PC-9 (cell line): ENCODE measurements around the gene PCDHA5. TPM values are rescaled to one million over a fixed set of nuclear protein-coding genes. Genes with fewer than 3 reads are reported as not detected.
A peak's percentile ranks its signal among the peaks of the same experiment; 100 is the strongest.
"Not testable (repeated sequence)": the region's sequence is repeated elsewhere in the genome, so short reads cannot be mapped to it uniquely, and the experiment has no call there.

Source experiments
- BruUV-seq: library from RNA; stranded (reverse); fragments of 400-500 nt; replicated peaks from 2 replicates; lab custom pipeline; 2021; lab: Mats Ljungman, UMichigan
- CTCF ChIA-PET: fragments of 300-600 bp; sonication (Branson Sonifier 250); formaldehyde crosslinking; loops from one replicate; lab custom pipeline; 2022; ENCODE audit warnings: antibody characterized with exemption; lab: Charles Lee
- POLR2A ChIA-PET: fragments of 300-600 bp; sonication (Branson Sonifier 250); formaldehyde crosslinking; loops from one replicate; lab custom pipeline; 2022; ENCODE audit warnings: antibody characterized with exemption; ENCODE audit not compliant: unreplicated experiment; lab: Charles Lee
- DNase-seq, 2 experiments: peaks; one replicate each; pipeline versions ENCODE4 v3.0.0 to v3.0.0-alpha.2; 2015 to 2022; ENCODE audit warnings: mixed read lengths in 1 of 2
- H2AFZ ChIP-seq: fragments of 200-600 bp; sonication (generic); 2 replicates; pipeline ENCODE4 v1.8.1; 2017; ENCODE audit warnings: antibody characterized with exemption
- H3F3A ChIP-seq: fragments of 200-600 bp; sonication (generic); 2 replicates; pipeline ENCODE4 v1.8.1; 2017; ENCODE audit warnings: antibody characterized with exemption, mild to moderate bottlenecking, low read depth; ENCODE audit not compliant: insufficient read depth
- H3K27ac ChIP-seq: fragments of 200-600 bp; sonication (generic); 2 replicates; pipeline ENCODE4 v1.6.1; 2016; ENCODE audit warnings: mixed run types
- H3K27me3 ChIP-seq: fragments of 200-600 bp; sonication (generic); 2 replicates; pipeline ENCODE4 v1.6.1; 2016; ENCODE audit warnings: low read depth, mixed run types; ENCODE audit not compliant: insufficient read depth
- H3K36me3 ChIP-seq: fragments of 200-600 bp; sonication (generic); 2 replicates; pipeline ENCODE4 v1.6.1; 2016; ENCODE audit warnings: low read depth, mixed run types
- H3K4me1 ChIP-seq: fragments of 200-600 bp; sonication (generic); replicated peaks from 2 replicates; pipeline ENCODE4 v1.6.1; 2016; ENCODE audit warnings: mixed run types; ENCODE audit not compliant: insufficient read depth
- H3K4me2 ChIP-seq: fragments of 200-600 bp; sonication (generic); 2 replicates; pipeline ENCODE4 v1.6.1; 2017; ENCODE audit warnings: mixed run types
- H3K4me3 ChIP-seq: fragments of 200-600 bp; sonication (generic); 2 replicates; pipeline ENCODE4 v1.6.1; 2016; ENCODE audit warnings: mixed run types
- H3K79me2 ChIP-seq: fragments of 200-600 bp; sonication (generic); 2 replicates; pipeline ENCODE4 v1.6.1; 2017; ENCODE audit warnings: low read depth, mixed run types
- H3K9me2 ChIP-seq: fragments of 200-600 bp; sonication (generic); 2 replicates; pipeline ENCODE4 v1.8.1; 2017; ENCODE audit warnings: mild to moderate bottlenecking; ENCODE audit not compliant: insufficient read depth
- H3K9me3 ChIP-seq: fragments of 200-600 bp; sonication (generic); 2 replicates; pipeline ENCODE4 v1.8.1; 2016; ENCODE audit warnings: low read depth; ENCODE audit not compliant: insufficient read depth
- H4K20me1 ChIP-seq: fragments of 200-600 bp; sonication (generic); 2 replicates; pipeline ENCODE4 v1.8.1; 2017; ENCODE audit not compliant: insufficient read depth
- EZH2 ChIP-seq: fragments of 200-600 bp; sonication (generic); IDR thresholded peaks from 2 replicates; pipeline ENCODE4 v1.8.0; 2017; ENCODE audit warnings: antibody characterized with exemption, low read depth
- intact Hi-C: fragments of 100-400 bp; cut with micrococcal nuclease; formaldehyde crosslinking; loops from one replicate; pipeline ENCODE4 v1.10.0; 2022; ENCODE audit not compliant: unreplicated experiment
- total RNA-seq: library from RNA; stranded (reverse); gene quantifications from 2 replicates; pipeline ENCODE4 v1.2.3, GENCODE V29; 2021
- TF ChIP-seq, protein P1 (sequence below): fragments of 200-600 bp; sonication (generic); conservative IDR thresholded peaks from 2 replicates; pipeline ENCODE4 v1.6.1; 2017; ENCODE audit warnings: mixed run types, antibody characterized with exemption, mild to moderate bottlenecking, moderate library complexity

PCDHA5 gene
- total RNA-seq, 1 experiment from 2014 or later, result not detected

DNA sequence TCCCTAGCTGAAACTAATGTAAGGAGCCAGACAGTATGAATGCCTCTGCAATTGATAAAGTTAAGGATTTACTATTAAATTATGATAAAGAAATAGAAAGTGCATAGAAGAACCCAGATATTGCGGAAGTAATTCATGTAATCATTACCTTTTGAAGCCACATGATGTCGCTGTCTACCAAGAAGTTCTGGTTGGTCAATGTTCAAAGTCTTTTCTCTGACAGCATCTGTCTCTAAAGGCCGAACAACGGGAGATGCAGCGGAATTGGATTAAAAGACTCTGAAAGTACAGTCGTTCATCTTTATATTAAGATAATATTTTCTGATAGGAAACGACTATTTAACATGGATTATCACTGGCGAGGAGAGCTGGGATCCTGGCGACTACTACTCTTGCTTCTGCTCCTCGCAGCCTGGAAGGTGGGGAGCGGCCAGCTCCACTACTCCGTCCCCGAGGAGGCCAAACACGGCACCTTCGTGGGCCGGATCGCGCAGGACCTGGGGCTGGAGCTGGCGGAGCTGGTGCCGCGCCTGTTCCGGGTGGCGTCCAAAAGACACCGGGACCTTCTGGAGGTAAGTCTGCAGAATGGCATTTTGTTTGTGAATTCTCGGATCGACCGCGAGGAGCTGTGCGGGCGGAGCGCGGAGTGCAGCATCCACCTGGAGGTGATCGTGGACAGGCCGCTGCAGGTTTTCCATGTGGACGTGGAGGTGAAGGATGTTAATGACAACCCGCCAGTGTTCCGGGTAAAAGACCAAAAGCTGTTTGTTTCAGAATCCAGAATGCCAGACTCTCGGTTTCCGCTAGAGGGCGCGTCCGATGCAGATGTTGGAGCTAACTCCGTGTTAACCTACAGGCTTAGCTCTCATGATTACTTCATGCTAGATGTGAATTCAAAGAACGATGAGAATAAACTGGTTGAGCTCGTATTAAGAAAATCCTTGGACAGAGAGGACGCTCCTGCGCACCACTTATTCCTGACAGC is 19.9 kb downstream of the PCDHA5 start, which contains the start of gene PCDHA8:
PCDHA8 (plus strand) TSS at position 210 of the 985 bp plus-strand sequence; CDS start at position 345, 135 bp downstream.
- H3K4me3 ChIP-seq, result no peak within 1 kb of the TSS
- H3K4me2 ChIP-seq, result no peak within 1 kb of the TSS
- no peak within 1 kb of the TSS for H2AFZ ChIP-seq
- intact Hi-C loops, result loop anchor here (1.0 kb wide), 1 partner anchor 200 kb away; no protein-coding TSS in a partner anchor
- H3K79me2 ChIP-seq, result no peaks in the 10 kb centered on the region
- no peaks in the 10 kb centered on the region for H4K20me1 ChIP-seq
- no peaks in the 10 kb centered on the region for H3K9me3 ChIP-seq
- no peaks in the 10 kb centered on the region for H3K4me1 ChIP-seq
- BruUV-seq, result no TSS peak
- no peaks in the 10 kb centered on the region for H3K9me2 ChIP-seq
- TF ChIP-seq, protein P1, sequence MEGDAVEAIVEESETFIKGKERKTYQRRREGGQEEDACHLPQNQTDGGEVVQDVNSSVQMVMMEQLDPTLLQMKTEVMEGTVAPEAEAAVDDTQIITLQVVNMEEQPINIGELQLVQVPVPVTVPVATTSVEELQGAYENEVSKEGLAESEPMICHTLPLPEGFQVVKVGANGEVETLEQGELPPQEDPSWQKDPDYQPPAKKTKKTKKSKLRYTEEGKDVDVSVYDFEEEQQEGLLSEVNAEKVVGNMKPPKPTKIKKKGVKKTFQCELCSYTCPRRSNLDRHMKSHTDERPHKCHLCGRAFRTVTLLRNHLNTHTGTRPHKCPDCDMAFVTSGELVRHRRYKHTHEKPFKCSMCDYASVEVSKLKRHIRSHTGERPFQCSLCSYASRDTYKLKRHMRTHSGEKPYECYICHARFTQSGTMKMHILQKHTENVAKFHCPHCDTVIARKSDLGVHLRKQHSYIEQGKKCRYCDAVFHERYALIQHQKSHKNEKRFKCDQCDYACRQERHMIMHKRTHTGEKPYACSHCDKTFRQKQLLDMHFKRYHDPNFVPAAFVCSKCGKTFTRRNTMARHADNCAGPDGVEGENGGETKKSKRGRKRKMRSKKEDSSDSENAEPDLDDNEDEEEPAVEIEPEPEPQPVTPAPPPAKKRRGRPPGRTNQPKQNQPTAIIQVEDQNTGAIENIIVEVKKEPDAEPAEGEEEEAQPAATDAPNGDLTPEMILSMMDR, result peak; percentile 43
- no peak for TF ChIP-seq EZH2
- no peaks in the 10 kb centered on the region for H3K36me3 ChIP-seq
- DNase-seq, result peak in 1 of 2 experiments; percentile 13
- no peaks in the 10 kb centered on the region for H3K27me3 ChIP-seq
- POLR2A ChIA-PET, result no interaction called here
- no peak within 1 kb of the TSS for H3K27ac ChIP-seq
- no peaks in the 10 kb centered on the region for H3F3A ChIP-seq
- CTCF ChIA-PET, result interaction anchor here (0.8 to 1.0 kb wide), 2 partner anchors 13 to 199 kb away, joined by 3 to 4 read pairs; partner anchors contain the start of gene PCDHA6

DNA sequence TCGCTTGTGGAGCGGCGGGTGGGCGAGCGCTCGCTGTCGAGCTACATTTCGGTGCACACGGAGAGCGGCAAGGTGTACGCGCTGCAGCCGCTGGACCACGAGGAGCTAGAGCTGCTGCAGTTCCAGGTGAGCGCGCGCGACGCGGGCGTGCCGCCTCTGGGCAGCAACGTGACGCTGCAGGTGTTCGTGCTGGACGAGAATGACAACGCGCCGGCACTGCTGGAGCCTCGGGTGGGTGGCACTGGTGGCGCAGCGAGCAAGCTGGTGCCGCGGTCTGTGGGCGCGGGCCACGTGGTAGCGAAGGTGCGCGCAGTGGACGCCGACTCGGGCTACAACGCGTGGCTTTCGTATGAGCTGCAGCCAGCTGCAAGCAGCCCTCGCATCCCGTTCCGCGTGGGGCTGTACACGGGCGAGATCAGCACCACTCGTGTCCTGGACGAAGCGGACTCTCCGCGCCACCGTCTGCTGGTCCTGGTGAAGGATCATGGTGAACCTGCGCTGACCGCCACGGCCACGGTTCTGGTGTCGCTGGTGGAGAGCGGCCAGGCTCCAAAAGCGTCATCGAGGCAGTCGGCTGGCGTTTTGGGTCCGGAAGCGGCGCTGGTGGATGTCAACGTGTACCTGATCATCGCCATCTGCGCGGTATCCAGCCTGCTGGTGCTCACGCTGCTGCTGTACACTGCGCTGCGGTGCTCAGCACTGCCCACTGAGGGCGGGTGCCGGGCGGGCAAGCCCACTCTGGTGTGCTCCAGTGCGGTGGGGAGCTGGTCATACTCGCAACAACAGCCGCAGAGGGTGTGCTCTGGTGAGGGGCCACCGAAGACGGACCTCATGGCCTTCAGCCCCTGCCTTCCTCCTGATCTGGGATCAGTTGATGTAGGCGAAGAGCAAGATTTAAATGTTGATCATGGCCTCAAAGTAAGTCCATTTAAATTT is 21.7 kb downstream of the PCDHA5 start:
- TF ChIP-seq, protein P1, result no peak
- no peak for TF ChIP-seq EZH2
- Histone ChIP-seq H3K4me2 (no peak overlapping the region), H3K9me3 (no peaks in the 10 kb centered on the region; the same call in 1 of the 2 replicates), H2AFZ (no peak overlapping the region), H3K79me2 (no peaks in the 10 kb centered on the region), H3K9me2 (no peaks in the 10 kb centered on the region), H3K4me1 (no peaks in the 10 kb centered on the region), H3K27me3 (no peaks in the 10 kb centered on the region), H4K20me1 (no peaks in the 10 kb centered on the region), H3K4me3 (no peak overlapping the region), H3K36me3 (no peaks in the 10 kb centered on the region), H3K27ac (no peak overlapping the region), H3F3A (no peaks in the 10 kb centered on the region)
- ChIA-PET CTCF (no interaction called here), POLR2A (no interaction called here)
- DNase-seq, result no peak
- no TSS peak for BruUV-seq
- intact Hi-C loops, result no loop called here

DNA sequence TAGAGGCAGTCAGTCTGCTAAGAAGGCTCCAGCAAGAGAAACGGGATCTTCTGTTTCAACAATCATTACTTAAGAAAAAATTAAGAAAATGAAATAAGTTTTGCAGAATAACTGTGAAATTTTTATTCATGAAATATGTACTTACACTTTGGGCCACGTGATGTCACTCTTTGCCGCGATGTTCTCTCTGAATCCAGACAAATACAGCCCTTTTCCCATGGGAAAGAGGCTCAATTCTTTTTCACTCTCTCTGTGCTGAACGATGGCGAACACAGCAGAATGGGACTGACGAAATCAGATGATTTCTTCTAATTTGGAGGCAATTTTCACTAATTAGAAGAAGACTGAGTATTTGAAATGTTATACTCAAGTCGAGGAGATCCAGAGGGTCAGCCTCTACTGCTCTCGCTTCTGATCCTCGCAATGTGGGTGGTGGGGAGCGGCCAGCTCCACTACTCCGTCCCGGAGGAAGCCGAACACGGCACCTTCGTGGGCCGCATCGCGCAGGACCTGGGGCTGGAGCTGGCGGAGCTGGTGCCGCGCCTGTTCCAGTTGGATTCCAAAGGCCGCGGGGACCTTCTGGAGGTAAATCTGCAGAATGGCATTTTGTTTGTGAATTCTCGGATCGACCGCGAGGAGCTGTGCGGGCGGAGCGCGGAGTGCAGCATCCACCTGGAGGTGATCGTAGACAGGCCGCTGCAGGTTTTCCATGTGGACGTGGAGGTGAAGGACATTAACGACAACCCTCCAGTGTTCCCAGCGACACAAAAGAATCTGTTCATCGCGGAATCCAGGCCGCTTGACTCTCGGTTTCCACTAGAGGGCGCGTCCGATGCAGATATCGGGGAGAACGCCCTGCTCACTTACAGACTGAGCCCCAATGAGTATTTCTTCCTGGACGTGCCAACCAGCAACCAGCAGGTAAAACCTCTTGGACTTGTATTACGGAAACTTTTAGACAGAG is 27.0 kb downstream of the PCDHA5 start, which contains the start of gene PCDHA9:
PCDHA9 (plus strand) TSS at position 244 of the 964 bp plus-strand sequence; CDS start at position 358, 114 bp downstream.
- H3K27ac ChIP-seq, POLR2A ChIA-PET, H3K79me2 ChIP-seq, H3K27me3 ChIP-seq, H3K4me1 ChIP-seq, DNase-seq, H4K20me1 ChIP-seq, intact Hi-C loops, H2AFZ ChIP-seq, H3K9me3 ChIP-seq, BruUV-seq, H3K36me3 ChIP-seq, H3K4me2 ChIP-seq, H3F3A ChIP-seq, H3K9me2 ChIP-seq, H3K4me3 ChIP-seq: not testable (repeated sequence)
- CTCF ChIA-PET, result interaction anchor here (0.5 kb wide), 1 partner anchor 490 kb away, joined by 7 read pairs; no protein-coding TSS in a partner anchor

DNA sequence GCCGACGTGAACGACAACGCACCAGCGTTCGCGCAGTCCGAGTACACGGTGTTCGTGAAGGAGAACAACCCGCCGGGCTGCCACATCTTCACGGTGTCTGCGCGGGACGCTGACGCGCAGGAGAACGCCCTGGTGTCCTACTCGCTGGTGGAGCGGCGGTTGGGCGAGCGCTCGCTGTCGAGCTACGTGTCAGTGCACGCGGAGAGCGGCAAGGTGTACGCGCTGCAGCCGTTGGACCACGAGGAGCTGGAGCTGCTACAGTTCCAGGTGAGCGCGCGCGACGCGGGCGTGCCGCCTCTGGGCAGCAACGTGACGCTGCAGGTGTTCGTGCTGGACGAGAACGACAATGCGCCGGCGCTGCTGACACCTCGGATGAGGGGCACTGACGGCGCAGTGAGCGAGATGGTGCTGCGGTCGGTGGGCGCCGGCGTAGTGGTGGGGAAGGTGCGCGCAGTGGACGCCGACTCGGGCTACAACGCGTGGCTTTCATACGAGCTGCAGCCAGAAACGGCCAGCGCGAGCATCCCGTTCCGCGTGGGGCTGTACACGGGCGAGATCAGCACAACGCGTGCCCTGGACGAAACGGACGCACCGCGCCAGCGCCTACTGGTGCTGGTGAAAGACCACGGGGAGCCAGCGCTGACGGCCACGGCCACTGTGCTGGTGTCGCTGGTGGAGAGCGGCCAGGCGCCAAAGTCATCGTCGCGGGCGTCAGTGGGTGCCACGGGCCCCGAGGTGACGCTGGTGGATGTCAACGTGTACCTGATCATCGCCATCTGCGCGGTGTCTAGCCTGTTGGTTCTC is 28.6 kb downstream of the PCDHA5 start:
- BruUV-seq, intact Hi-C loops, DNase-seq, H3K9me3 ChIP-seq, H4K20me1 ChIP-seq, H3K4me1 ChIP-seq, H3K79me2 ChIP-seq, H2AFZ ChIP-seq, H3K9me2 ChIP-seq, H3K36me3 ChIP-seq, H3F3A ChIP-seq, H3K4me3 ChIP-seq, POLR2A ChIA-PET, H3K27ac ChIP-seq, H3K27me3 ChIP-seq, H3K4me2 ChIP-seq: not testable (repeated sequence)
- CTCF ChIA-PET, result interaction anchor here (0.6 kb wide), 1 partner anchor 1650 kb away, joined by 4 read pairs; no protein-coding TSS in a partner anchor
